T-helper 2 cell treated with Interferon-gamma antibody and Interleukin-4, amounts not matched to agents 5 μg/mL and 100 μg/mL, for 36 hours (primary cell): ENCODE results near the gene PTPRN2.

Experiments used
- DNase-seq: peaks from one replicate; pipeline ENCODE4 v3.0.0; 2021; ENCODE audit warnings: low spot score
- H3K27ac Mint-ChIP-seq: one replicate; pipeline ENCODE4 v1.8.0; 2021; ENCODE audit warnings: mild to moderate bottlenecking, mixed read lengths
- H3K27me3 Mint-ChIP-seq: one replicate; pipeline ENCODE4 v1.8.0; 2021; ENCODE audit warnings: low read depth, mixed read lengths
- H3K36me3 Mint-ChIP-seq: one replicate; pipeline ENCODE4 v1.8.0; 2021; ENCODE audit warnings: low read depth, mixed read lengths
- H3K4me1 Mint-ChIP-seq: one replicate; pipeline ENCODE4 v1.8.0; 2021; ENCODE audit warnings: low read depth, mixed read lengths
- H3K4me3 Mint-ChIP-seq: one replicate; pipeline ENCODE4 v1.8.0; 2022; ENCODE audit warnings: mild to moderate bottlenecking, moderate library complexity, mixed read lengths
- H3K9me3 Mint-ChIP-seq: one replicate; pipeline ENCODE4 v1.8.0; 2021; ENCODE audit warnings: mixed read lengths

The PTPRN2 gene

DNA sequence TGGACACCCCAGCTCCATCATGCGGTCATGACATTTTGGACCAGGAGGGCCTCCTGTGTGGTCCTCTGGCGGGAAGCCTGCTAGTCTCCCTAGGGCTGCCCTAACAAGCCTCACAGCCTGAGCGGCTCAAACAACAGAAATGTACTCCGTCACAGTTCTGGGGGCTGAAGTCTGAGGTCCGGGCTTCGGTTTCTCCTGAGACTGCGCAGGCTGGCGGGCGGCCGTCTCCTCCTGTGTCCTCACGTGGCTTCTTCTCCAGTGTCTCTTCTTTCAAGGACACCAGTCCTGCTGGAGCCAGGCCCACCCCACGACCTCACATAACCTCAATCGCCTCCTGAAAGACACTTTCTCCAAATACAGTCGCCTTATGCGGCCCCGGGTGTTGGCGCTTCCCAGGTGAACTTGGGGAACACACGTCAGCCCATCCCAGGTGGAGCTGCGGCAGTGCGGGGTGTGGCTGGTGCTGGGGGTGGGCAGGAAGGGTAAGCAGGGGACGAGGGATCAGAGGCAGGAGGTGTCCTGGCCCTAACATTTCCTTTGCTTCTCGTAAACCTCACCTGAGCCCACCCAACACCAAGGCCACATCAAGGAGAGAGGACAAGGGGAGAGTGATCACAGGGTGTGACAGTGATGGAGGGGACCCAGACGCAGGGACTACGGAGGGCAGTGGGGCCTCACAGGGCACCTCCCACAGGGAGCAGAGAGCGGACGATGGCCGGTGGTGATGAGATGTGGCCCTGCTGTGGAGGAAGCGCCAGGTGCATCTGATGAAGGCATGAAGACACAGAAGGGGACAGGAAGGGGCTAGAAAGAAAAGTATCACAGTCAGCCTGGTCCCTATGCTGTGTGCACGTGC is 580.6 kb downstream of the PTPRN2 start:
- Mint-ChIP-seq H3K27ac (no peak overlapping the region), H3K36me3 (no peaks in the 10 kb centered on the region), H3K9me3 (no peaks in the 10 kb centered on the region), H3K4me3 (no peak overlapping the region), H3K4me1 (no peaks in the 10 kb centered on the region), H3K27me3 (peaks cover under 1% of the 10 kb centered on the region)
- no peak for DNase-seq

GRCh38 chr7:158005531-158005930 is 582.1 kb downstream of the PTPRN2 start:
- DNase-seq: no peak
- no peaks in the 10 kb centered on the region for H3K4me1 Mint-ChIP-seq
- no peaks in the 10 kb centered on the region for H3K9me3 Mint-ChIP-seq
- no peaks in the 10 kb centered on the region for H3K36me3 Mint-ChIP-seq
- no peaks in the 10 kb centered on the region for H3K27me3 Mint-ChIP-seq
- no peak overlapping the region for H3K4me3 Mint-ChIP-seq
- H3K27ac Mint-ChIP-seq: no peak overlapping the region

GRCh38 chr7:158004123-158004490 is 583.5 kb downstream of the PTPRN2 start:
- Mint-ChIP-seq H3K27ac (no peak overlapping the region), H3K9me3 (no peaks in the 10 kb centered on the region), H3K36me3 (no peaks in the 10 kb centered on the region), H3K4me1 (no peaks in the 10 kb centered on the region), H3K27me3 (no peaks in the 10 kb centered on the region), H3K4me3 (no peak overlapping the region)
- DNase-seq: no peak

DNA sequence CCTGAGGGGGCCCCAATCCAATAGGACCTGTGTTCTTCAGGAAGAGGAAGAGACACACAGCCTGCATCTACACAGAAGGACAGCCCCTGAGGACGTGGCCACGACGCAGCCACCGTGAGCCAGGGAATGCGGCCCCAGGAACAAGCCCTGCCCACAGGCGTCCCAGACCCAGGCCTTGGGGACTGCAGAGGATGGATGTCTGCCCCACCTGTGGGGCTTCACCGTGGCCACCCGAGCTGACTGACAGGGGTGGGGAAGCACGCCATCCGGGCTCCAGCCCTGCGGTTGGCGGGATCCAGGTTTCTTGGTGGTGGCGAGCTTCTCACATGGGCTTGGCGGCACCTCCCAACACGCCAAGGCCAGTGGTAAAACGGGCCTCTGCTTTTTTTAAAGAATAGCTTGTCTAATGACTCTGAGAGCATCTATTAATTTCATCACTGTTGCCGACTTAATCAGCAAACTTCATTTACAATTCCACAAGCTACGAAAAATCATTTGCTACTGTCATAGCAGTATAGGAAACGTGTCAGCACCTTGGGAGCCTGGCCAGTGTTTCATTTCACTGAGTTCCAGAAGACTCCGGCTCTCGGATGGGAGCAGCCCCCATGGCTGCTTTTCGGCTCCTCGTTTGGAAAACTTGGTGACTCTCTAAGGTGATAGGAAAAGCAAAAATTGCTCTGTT is 584.0 kb downstream of the PTPRN2 start:
- Mint-ChIP-seq H3K4me3 (no peak overlapping the region), H3K27ac (no peak overlapping the region), H3K36me3 (no peaks in the 10 kb centered on the region), H3K27me3 (no peaks in the 10 kb centered on the region), H3K9me3 (no peaks in the 10 kb centered on the region), H3K4me1 (no peaks in the 10 kb centered on the region)
- no peak for DNase-seq

- H3K4me3 Mint-ChIP-seq: no peak overlapping the region
- H3K36me3 Mint-ChIP-seq: no peaks in the 10 kb centered on the region
Measured at GRCh38 chr7:158002486-158003080, 585.0 kb downstream of the PTPRN2 start.

DNA sequence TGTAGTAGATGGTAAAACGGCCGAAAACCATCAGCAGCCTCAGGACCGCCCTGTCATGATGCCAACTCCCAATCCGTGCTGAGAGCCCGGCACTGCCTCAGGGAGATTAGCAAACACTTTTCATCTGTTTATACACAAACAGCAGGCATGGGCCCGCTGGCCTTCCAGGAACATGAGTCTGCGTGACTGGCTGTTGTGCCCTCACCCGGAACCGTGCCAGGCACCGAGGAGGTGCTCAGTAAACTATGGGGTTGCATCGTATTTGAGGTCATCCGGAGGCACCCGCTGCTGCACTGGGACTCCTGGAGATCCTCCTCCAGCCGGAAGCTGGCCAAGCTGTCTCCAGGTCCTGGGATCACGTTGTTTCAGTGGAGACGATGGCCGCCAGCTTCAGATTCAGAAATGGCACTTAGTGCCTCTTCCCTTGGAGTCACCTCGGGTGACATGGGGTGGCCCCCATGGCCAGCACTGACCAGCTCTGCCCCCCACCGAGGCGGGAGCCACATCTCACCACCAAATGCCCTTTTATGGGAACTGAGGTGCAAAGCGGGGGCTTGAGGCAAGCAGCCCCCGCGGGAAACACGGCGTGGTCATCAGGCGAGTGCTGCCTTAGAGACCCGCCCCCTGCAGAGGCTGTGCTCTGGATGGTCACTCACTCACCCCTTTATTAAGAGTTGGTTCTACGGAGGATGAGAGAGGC is 585.9 kb downstream of the PTPRN2 start:
- Mint-ChIP-seq H3K4me1 (no peaks in the 10 kb centered on the region), H3K4me3 (no peak overlapping the region), H3K27ac (no peak overlapping the region), H3K36me3 (no peaks in the 10 kb centered on the region), H3K27me3 (no peaks in the 10 kb centered on the region), H3K9me3 (no peaks in the 10 kb centered on the region)
- no peak for DNase-seq

More at GRCh38 chr7:158002486-158003080, 585.0 kb downstream of the PTPRN2 start:
- no peaks in the 10 kb centered on the region for H3K27me3 Mint-ChIP-seq
- H3K4me1 Mint-ChIP-seq: no peaks in the 10 kb centered on the region
- H3K27ac Mint-ChIP-seq: no peak overlapping the region
- no peak for DNase-seq
- no peaks in the 10 kb centered on the region for H3K9me3 Mint-ChIP-seq

GRCh38 chr7:158001003-158001402 is 586.6 kb downstream of the PTPRN2 start:
- H3K9me3 Mint-ChIP-seq: no peaks in the 10 kb centered on the region
- H3K27me3 Mint-ChIP-seq: no peaks in the 10 kb centered on the region
- no peak overlapping the region for H3K27ac Mint-ChIP-seq
- no peaks in the 10 kb centered on the region for H3K4me1 Mint-ChIP-seq
- no peaks in the 10 kb centered on the region for H3K36me3 Mint-ChIP-seq
- DNase-seq: no peak
- no peak overlapping the region for H3K4me3 Mint-ChIP-seq

- no peak overlapping the region for H3K27ac Mint-ChIP-seq
- no peaks in the 10 kb centered on the region for H3K27me3 Mint-ChIP-seq
- H3K4me1 Mint-ChIP-seq: no peaks in the 10 kb centered on the region
- no peak overlapping the region for H3K4me3 Mint-ChIP-seq
- no peak for DNase-seq
- H3K36me3 Mint-ChIP-seq: no peaks in the 10 kb centered on the region
- no peaks in the 10 kb centered on the region for H3K9me3 Mint-ChIP-seq
Measured at GRCh38 chr7:158000160-158000559, 587.5 kb downstream of the PTPRN2 start.

- Mint-ChIP-seq H3K36me3 (no peaks in the 10 kb centered on the region), H3K27ac (no peak overlapping the region)
Measured at GRCh38 chr7:157998884-157999552, 588.6 kb downstream of the PTPRN2 start.

GRCh38 chr7:157997471-157997870 is 590.2 kb downstream of the PTPRN2 start:
- H3K4me3 Mint-ChIP-seq: no peak overlapping the region
- no peaks in the 10 kb centered on the region for H3K4me1 Mint-ChIP-seq
- no peaks in the 10 kb centered on the region for H3K27me3 Mint-ChIP-seq
- H3K9me3 Mint-ChIP-seq: no peaks in the 10 kb centered on the region
- H3K36me3 Mint-ChIP-seq: no peaks in the 10 kb centered on the region
- DNase-seq: no peak
- H3K27ac Mint-ChIP-seq: no peak overlapping the region

More at GRCh38 chr7:157998884-157999552, 588.6 kb downstream of the PTPRN2 start:
- no peak for DNase-seq
- H3K27me3 Mint-ChIP-seq: no peaks in the 10 kb centered on the region
- H3K4me1 Mint-ChIP-seq: no peaks in the 10 kb centered on the region
- H3K9me3 Mint-ChIP-seq: no peaks in the 10 kb centered on the region
- no peak overlapping the region for H3K4me3 Mint-ChIP-seq

GRCh38 chr7:157997080-157997440 is 590.6 kb downstream of the PTPRN2 start:
- H3K4me3 Mint-ChIP-seq: no peak overlapping the region

DNA sequence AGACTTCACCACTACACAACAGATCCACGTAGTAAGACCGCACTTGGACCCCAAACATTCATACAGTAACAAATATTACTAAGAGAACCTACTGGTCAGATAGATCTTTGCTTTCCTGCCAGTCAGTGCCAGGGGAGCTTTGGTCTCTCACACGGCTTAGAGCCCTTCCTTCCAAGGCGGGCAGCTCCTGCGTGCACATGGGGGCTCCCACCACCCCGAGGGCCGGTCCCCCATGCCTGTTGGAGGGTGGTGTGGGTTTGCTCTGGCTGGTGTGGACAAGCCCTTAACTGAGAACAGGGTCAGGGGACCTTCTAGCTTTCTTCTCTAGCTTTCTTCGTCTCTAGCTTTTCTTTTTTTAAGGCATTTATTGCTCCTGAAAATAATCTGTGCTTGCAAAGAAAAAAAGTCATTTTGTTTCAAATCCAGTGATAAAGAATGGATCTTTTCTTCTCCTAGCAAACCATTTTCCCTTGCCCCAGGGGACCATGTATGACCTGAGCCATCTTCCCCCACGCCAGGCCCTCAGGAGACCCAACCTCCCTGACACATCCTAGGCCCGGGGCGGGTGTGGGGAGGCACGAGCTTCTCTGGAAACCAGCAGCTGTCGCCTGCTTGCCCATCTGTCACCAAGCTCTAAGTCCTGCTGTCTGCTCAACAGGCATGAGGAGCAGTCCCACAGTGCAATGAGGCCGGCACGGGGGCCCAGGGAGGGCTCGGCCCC is 591.1 kb downstream of the PTPRN2 start:
- Mint-ChIP-seq H3K9me3 (no peaks in the 10 kb centered on the region), H3K4me3 (no peak overlapping the region)

More at GRCh38 chr7:157997080-157997440, 590.6 kb downstream of the PTPRN2 start:
- Mint-ChIP-seq H3K4me1 (no peaks in the 10 kb centered on the region), H3K36me3 (no peaks in the 10 kb centered on the region), H3K9me3 (no peaks in the 10 kb centered on the region), H3K27me3 (no peaks in the 10 kb centered on the region), H3K27ac (no peak overlapping the region)
- DNase-seq: no peak

GRCh38 chr7:157995815-157996214 is 591.8 kb downstream of the PTPRN2 start:
- H3K27me3 Mint-ChIP-seq: no peaks in the 10 kb centered on the region
- no peak for DNase-seq
- no peak overlapping the region for H3K4me3 Mint-ChIP-seq
- no peaks in the 10 kb centered on the region for H3K9me3 Mint-ChIP-seq
- H3K36me3 Mint-ChIP-seq: no peaks in the 10 kb centered on the region
- no peak overlapping the region for H3K27ac Mint-ChIP-seq
- no peaks in the 10 kb centered on the region for H3K4me1 Mint-ChIP-seq

More for the DNA sequence above, 591.1 kb downstream of the PTPRN2 start:
- no peaks in the 10 kb centered on the region for H3K4me1 Mint-ChIP-seq
- no peak for DNase-seq
- H3K36me3 Mint-ChIP-seq: no peaks in the 10 kb centered on the region
- no peaks in the 10 kb centered on the region for H3K27me3 Mint-ChIP-seq
- no peak overlapping the region for H3K27ac Mint-ChIP-seq
